Common myeloid progenitor, CD34-positive (primary cell): ENCODE measurements around the gene CDH19.
A peak's percentile ranks its signal among the peaks of the same experiment; 100 is the strongest.

Source experiments
- CTCF ChIA-PET: fragments of 350-600 bp; sonication (Branson Sonifier 250); formaldehyde crosslinking; loops from one replicate; lab custom pipeline; 2021; ENCODE audit warnings: antibody characterized with exemption; lab: Charles Lee
- POLR2A ChIA-PET: fragments of 350-600 bp; sonication (Branson Sonifier 250); formaldehyde crosslinking; loops from one replicate; lab custom pipeline; 2021; ENCODE audit warnings: antibody characterized with exemption; lab: Charles Lee
- DNase-seq, 3 donors: peaks; one replicate each; pipeline versions ENCODE4 v3.0.0 to v3.0.0-alpha.2; 2013
- H3K27ac ChIP-seq, 2 experiments: 1 replicate in 1 of 2; 2 replicates in 1 of 2; pipeline ENCODE4 v1.7.0; 2013; ENCODE audit warnings: inconsistent platforms in 2 of 2, low read length in 2 of 2, mild to moderate bottlenecking in 2 of 2, low read depth in 1 of 2, moderate library complexity in 1 of 2; ENCODE audit not compliant: severe bottlenecking in 2 of 2, insufficient read depth in 1 of 2, poor library complexity in 1 of 2
- H3K27me3 ChIP-seq, 5 experiments: replicated peaks in 2 of 5; 1 replicate in 3 of 5; 2 replicates in 2 of 5; pipeline versions ENCODE4 v1.6.1 to v1.7.0; 2013; ENCODE audit warnings: low read length in 4 of 5, mild to moderate bottlenecking in 2 of 5, moderate library complexity in 2 of 5, inconsistent platforms in 1 of 5; ENCODE audit not compliant: insufficient read depth in 5 of 5, control insufficient read depth in 4 of 5
- H3K36me3 ChIP-seq, 4 experiments: 1 replicate in 2 of 4; 2 replicates in 2 of 4; pipeline versions ENCODE4 v1.6.1 to v1.7.0; 2013; ENCODE audit warnings: low read length in 3 of 4, control low read depth in 1 of 4, mild to moderate bottlenecking in 1 of 4; ENCODE audit not compliant: control insufficient read depth in 4 of 4, insufficient read depth in 4 of 4
- H3K4me1 ChIP-seq, 4 experiments: 1 replicate in 3 of 4; 2 replicates in 1 of 4; pipeline versions ENCODE4 v1.6.1 to v1.7.1; 2013; ENCODE audit warnings: low read length in 3 of 4, mild to moderate bottlenecking in 3 of 4, control low read depth in 1 of 4, inconsistent platforms in 1 of 4, moderate library complexity in 1 of 4; ENCODE audit not compliant: control insufficient read depth in 4 of 4, insufficient read depth in 4 of 4; ENCODE audit errors: control extremely low read depth in 1 of 4
- H3K4me3 ChIP-seq, 7 experiments: 1 replicate in 4 of 7; 2 replicates in 3 of 7; pipeline versions ENCODE4 v1.5.1 to v1.7.0; 2013; ENCODE audit warnings: mild to moderate bottlenecking in 7 of 7, low read length in 6 of 7, moderate library complexity in 6 of 7, inconsistent platforms in 2 of 7, low read depth in 2 of 7, control low read depth in 1 of 7; ENCODE audit not compliant: insufficient read depth in 4 of 7, control insufficient read depth in 1 of 7; ENCODE audit errors: extremely low read depth in 1 of 7
- H3K9me3 ChIP-seq, 5 experiments: 1 replicate in 4 of 5; 2 replicates in 1 of 5; pipeline versions ENCODE4 v1.6.1 to v1.7.1; 2013; ENCODE audit warnings: low read length in 4 of 5, mild to moderate bottlenecking in 2 of 5, inconsistent platforms in 1 of 5, low read depth in 1 of 5, moderate library complexity in 1 of 5; ENCODE audit not compliant: control insufficient read depth in 4 of 5, insufficient read depth in 2 of 5; ENCODE audit errors: control extremely low read depth in 1 of 5
- WGBS: methylation state at CpG from one replicate; pipeline ENCODE4 v1.1.5; 2013; ENCODE audit not compliant: insufficient coverage; 5-methylcytosine and 5-hydroxymethylcytosine counted together

CDH19 gene

GRCh38 chr18:66575263-66575662, 28.6 kb downstream of the CDH19 start:
- CTCF ChIA-PET = no interaction called here
- no peak for DNase-seq
- no peaks in the 10 kb centered on the region for H3K4me1 ChIP-seq
- H3K27ac ChIP-seq = no peak overlapping the region
- H3K4me3 ChIP-seq = no peak overlapping the region
- H3K36me3 ChIP-seq = no peaks in the 10 kb centered on the region
- WGBS = 100% methylated on average over 1 of the region's 2 CpGs
- H3K9me3 ChIP-seq = no peaks in the 10 kb centered on the region
- no peaks in the 10 kb centered on the region for H3K27me3 ChIP-seq
- POLR2A ChIA-PET = no interaction called here

DNA sequence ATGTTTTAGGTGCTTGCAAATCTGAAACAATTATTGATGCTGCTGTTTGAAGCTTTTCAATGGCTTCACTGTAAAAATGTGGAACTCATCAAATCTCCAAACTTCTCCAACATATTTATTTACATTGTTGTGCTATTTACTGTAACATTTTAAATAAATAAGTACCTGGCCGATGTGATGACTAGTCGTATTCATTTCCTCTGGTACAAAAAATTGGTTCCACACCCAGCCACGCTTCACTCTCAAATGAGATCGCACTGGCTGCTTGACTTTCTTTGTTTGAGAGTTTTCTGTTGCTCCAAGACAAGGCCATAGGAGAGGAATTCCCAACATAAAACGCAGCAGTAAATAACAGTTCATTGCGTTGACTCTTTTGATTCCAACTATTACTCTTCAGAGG, 32.0 kb downstream of the CDH19 start:
- DNase-seq = no peak
- ChIA-PET POLR2A (no interaction called here), CTCF (interaction anchor here (1.5 kb wide), 1 partner anchor 32 kb away, joined by 3 read pairs; no protein-coding TSS in a partner anchor)
- H3K4me3 ChIP-seq = no peak overlapping the region
- no peaks in the 10 kb centered on the region for H3K36me3 ChIP-seq
- 95% methylated on average over 4 of the region's 6 CpGs for WGBS
- no peaks in the 10 kb centered on the region for H3K4me1 ChIP-seq
- H3K27ac ChIP-seq = no peak overlapping the region
- no peaks in the 10 kb centered on the region for H3K9me3 ChIP-seq
- no peaks in the 10 kb centered on the region for H3K27me3 ChIP-seq

GRCh38 chr18:66566616-66567015, 37.3 kb downstream of the CDH19 start:
- 97% methylated on average over 3 of the region's 5 CpGs for WGBS
- POLR2A ChIA-PET = no interaction called here
- no peaks in the 10 kb centered on the region for H3K27me3 ChIP-seq

GRCh38 chr18:66564236-66564635, 39.7 kb downstream of the CDH19 start:
- Histone ChIP-seq H3K4me1 (no peaks in the 10 kb centered on the region), H3K27me3 (no peaks in the 10 kb centered on the region), H3K4me3 (no peak overlapping the region), H3K27ac (no peak overlapping the region), H3K9me3 (no peaks in the 10 kb centered on the region), H3K36me3 (no peaks in the 10 kb centered on the region)
- ChIA-PET POLR2A (no interaction called here), CTCF (no interaction called here)
- DNase-seq = no peak

More at GRCh38 chr18:66566616-66567015, 37.3 kb downstream of the CDH19 start:
- Histone ChIP-seq H3K9me3 (no peaks in the 10 kb centered on the region), H3K36me3 (no peaks in the 10 kb centered on the region), H3K4me1 (no peaks in the 10 kb centered on the region), H3K4me3 (no peak overlapping the region), H3K27ac (no peak overlapping the region)
- DNase-seq = no peak
- CTCF ChIA-PET = no interaction called here

- CTCF ChIA-PET = interaction anchor here (0.6 kb wide), 1 partner anchor 126 kb away, joined by 3 read pairs; no protein-coding TSS in a partner anchor
- WGBS = 98% methylated on average over 4 of the region's 6 CpGs
Measured at GRCh38 chr18:66562279-66562678, 41.6 kb downstream of the CDH19 start.

GRCh38 chr18:66560094-66560493, 43.8 kb downstream of the CDH19 start:
- CTCF ChIA-PET = interaction anchor here (1.0 to 1.4 kb wide), 6 partner anchors 9 to 639 kb away, joined by 3 to 7 read pairs (median 3); no protein-coding TSS in a partner anchor

More at GRCh38 chr18:66562279-66562678, 41.6 kb downstream of the CDH19 start:
- POLR2A ChIA-PET = no interaction called here
- Histone ChIP-seq H3K27me3 (no peaks in the 10 kb centered on the region), H3K9me3 (no peaks in the 10 kb centered on the region), H3K4me3 (no peak overlapping the region), H3K36me3 (no peaks in the 10 kb centered on the region), H3K4me1 (no peaks in the 10 kb centered on the region), H3K27ac (no peak overlapping the region)
- no peak for DNase-seq

DNA sequence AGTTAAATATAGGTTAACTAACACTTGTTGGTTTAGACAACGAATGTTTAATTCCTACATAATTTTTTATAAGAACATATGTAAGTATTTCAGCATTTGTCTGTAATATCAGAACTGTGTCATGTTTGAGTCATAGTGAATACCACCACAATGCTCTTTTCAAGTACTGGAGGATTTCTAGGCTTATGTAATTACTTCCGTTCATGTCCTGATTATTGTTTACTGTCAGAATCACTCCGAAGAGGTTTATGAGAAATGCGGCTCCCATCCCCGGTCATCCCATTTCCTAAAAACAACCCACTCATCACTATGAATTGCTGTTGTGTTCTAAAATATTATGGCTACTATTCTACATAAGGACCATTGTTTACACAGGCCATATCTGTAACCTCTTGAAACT, 45.1 kb downstream of the CDH19 start:
- Histone ChIP-seq H3K4me3 (no peak overlapping the region), H3K36me3 (no peaks in the 10 kb centered on the region), H3K27me3 (no peaks in the 10 kb centered on the region), H3K9me3 (no peaks in the 10 kb centered on the region), H3K27ac (no peak overlapping the region), H3K4me1 (no peaks in the 10 kb centered on the region)
- no peak for DNase-seq
- POLR2A ChIA-PET = no interaction called here
- CTCF ChIA-PET = no interaction called here
- no CpG with 5 or more reads among the region's 5 CpGs for WGBS

More at GRCh38 chr18:66560094-66560493, 43.8 kb downstream of the CDH19 start:
- Histone ChIP-seq H3K36me3 (no peaks in the 10 kb centered on the region), H3K9me3 (no peaks in the 10 kb centered on the region), H3K27me3 (no peaks in the 10 kb centered on the region), H3K4me1 (no peaks in the 10 kb centered on the region), H3K27ac (no peak overlapping the region), H3K4me3 (no peak overlapping the region)
- POLR2A ChIA-PET = no interaction called here
- WGBS = 100% methylated on average over 2 of the region's 4 CpGs
- DNase-seq = peak; percentile 29 to 63 (median 48)
